ENCODE measurements around the gene VAPB.
"Not testable (repeated sequence)": the region's sequence is repeated elsewhere in the genome, so short reads cannot be mapped to it uniquely, and the experiment has no call there.

Gene VAPB

GRCh38 chr20:58414786-58415185 is 25.8 kb downstream of the VAPB start:
- H3K4me3 ChIP-seq (ENCODE audit: low read depth, low read length); H3K27me3 ChIP-seq (ENCODE audit: control insufficient read depth, insufficient read depth, low read length); H3K9me3 ChIP-seq (ENCODE audit: control insufficient read depth, insufficient read depth, low read length); H3K36me3 ChIP-seq (ENCODE audit: control insufficient read depth, insufficient read depth, low read length); H3K9ac ChIP-seq (ENCODE audit: low read depth, low read length): not testable (repeated sequence)
- H3K4me1 ChIP-seq (ENCODE audit: control insufficient read depth, insufficient read depth, low read length) = peaks cover 23% of the 10 kb centered on the region

GRCh38 chr20:58416057-58416456 is 27.0 kb downstream of the VAPB start:
- no peaks in the 10 kb centered on the region for H3K36me3 ChIP-seq (ENCODE audit: control insufficient read depth, insufficient read depth, low read length)
- H3K9ac ChIP-seq (ENCODE audit: low read depth, low read length) = no peak overlapping the region
- no peaks in the 10 kb centered on the region for H3K9me3 ChIP-seq (ENCODE audit: control insufficient read depth, insufficient read depth, low read length)

GRCh38 chr20:58416835-58417234 is 27.8 kb downstream of the VAPB start:
- H3K9me3 ChIP-seq (ENCODE audit: control insufficient read depth, insufficient read depth, low read length) = no peaks in the 10 kb centered on the region
- H3K27me3 ChIP-seq (ENCODE audit: control insufficient read depth, insufficient read depth, low read length) = no peaks in the 10 kb centered on the region
- H3K4me3 ChIP-seq (ENCODE audit: low read depth, low read length) = no peak overlapping the region
- H3K9ac ChIP-seq (ENCODE audit: low read depth, low read length) = no peak overlapping the region
- no peaks in the 10 kb centered on the region for H3K36me3 ChIP-seq (ENCODE audit: control insufficient read depth, insufficient read depth, low read length)
- peaks cover 21% of the 10 kb centered on the region for H3K4me1 ChIP-seq (ENCODE audit: control insufficient read depth, insufficient read depth, low read length)

More at GRCh38 chr20:58416057-58416456, 27.0 kb downstream of the VAPB start:
- Histone ChIP-seq H3K4me1 (ENCODE audit: control insufficient read depth, insufficient read depth, low read length) (peaks cover 21% of the 10 kb centered on the region), H3K4me3 (ENCODE audit: low read depth, low read length) (no peak overlapping the region), H3K27me3 (ENCODE audit: control insufficient read depth, insufficient read depth, low read length) (no peaks in the 10 kb centered on the region)

- H3K9ac ChIP-seq (ENCODE audit: low read depth, low read length) = no peak overlapping the region
- no peaks in the 10 kb centered on the region for H3K9me3 ChIP-seq (ENCODE audit: control insufficient read depth, insufficient read depth, low read length)
- no peak overlapping the region for H3K4me3 ChIP-seq (ENCODE audit: low read depth, low read length)
- H3K4me1 ChIP-seq (ENCODE audit: control insufficient read depth, insufficient read depth, low read length) = peaks cover 21% of the 10 kb centered on the region
- H3K36me3 ChIP-seq (ENCODE audit: control insufficient read depth, insufficient read depth, low read length) = no peaks in the 10 kb centered on the region
- H3K27me3 ChIP-seq (ENCODE audit: control insufficient read depth, insufficient read depth, low read length) = no peaks in the 10 kb centered on the region
Measured at GRCh38 chr20:58417438-58417837, 28.4 kb downstream of the VAPB start.

DNA sequence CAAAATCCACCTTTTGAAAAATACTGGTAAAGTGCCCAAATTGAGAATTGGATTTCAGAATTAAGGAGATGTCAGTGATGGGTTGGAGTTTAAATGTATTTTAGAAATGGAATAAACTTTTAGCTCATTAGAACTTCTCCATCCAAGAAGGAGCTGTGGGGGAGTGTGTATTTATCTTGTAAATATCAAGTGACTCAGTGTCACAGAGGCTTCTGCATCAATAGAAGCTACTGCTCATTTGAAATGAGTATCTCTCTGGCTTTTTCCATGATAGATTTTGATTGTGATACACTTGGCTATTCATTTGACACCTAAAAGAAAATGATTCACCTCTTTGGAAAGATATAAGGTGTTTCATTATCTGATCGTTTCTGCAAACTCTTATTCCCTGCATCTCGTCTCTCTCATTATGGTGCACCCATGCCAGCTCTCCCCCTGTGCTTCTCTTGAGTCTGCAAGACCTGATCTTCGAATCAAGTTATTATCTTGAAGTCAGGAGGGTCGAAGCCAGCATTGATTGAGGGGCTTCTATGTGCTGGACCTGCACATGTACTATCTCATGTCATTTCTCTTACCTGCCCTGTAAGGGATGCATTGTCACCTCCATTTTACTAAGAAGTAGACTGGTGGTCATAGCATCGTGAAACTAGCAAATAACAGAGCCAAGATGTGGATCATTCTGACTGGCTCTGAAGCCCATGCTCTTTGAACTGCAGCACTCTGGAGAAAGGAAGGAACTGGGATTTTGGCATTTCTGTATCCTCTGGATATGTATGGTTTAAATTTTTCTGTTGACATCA is 30.1 kb downstream of the VAPB start:
- Histone ChIP-seq H3K9ac (ENCODE audit: low read depth, low read length) (no peak overlapping the region), H3K9me3 (ENCODE audit: control insufficient read depth, insufficient read depth, low read length) (no peaks in the 10 kb centered on the region), H3K4me3 (ENCODE audit: low read depth, low read length) (no peak overlapping the region), H3K27me3 (ENCODE audit: control insufficient read depth, insufficient read depth, low read length) (no peaks in the 10 kb centered on the region), H3K36me3 (ENCODE audit: control insufficient read depth, insufficient read depth, low read length) (no peaks in the 10 kb centered on the region), H3K4me1 (ENCODE audit: control insufficient read depth, insufficient read depth, low read length) (peaks cover 30% of the 10 kb centered on the region)

- no peak overlapping the region for H3K4me3 ChIP-seq (ENCODE audit: low read depth, low read length)
- H3K36me3 ChIP-seq (ENCODE audit: control insufficient read depth, insufficient read depth, low read length) = no peaks in the 10 kb centered on the region
- H3K9ac ChIP-seq (ENCODE audit: low read depth, low read length) = no peak overlapping the region
- no peaks in the 10 kb centered on the region for H3K9me3 ChIP-seq (ENCODE audit: control insufficient read depth, insufficient read depth, low read length)
- peaks cover 33% of the 10 kb centered on the region for H3K4me1 ChIP-seq (ENCODE audit: control insufficient read depth, insufficient read depth, low read length)
- H3K27me3 ChIP-seq (ENCODE audit: control insufficient read depth, insufficient read depth, low read length) = no peaks in the 10 kb centered on the region
Measured at GRCh38 chr20:58420798-58421496, 31.9 kb downstream of the VAPB start.

DNA sequence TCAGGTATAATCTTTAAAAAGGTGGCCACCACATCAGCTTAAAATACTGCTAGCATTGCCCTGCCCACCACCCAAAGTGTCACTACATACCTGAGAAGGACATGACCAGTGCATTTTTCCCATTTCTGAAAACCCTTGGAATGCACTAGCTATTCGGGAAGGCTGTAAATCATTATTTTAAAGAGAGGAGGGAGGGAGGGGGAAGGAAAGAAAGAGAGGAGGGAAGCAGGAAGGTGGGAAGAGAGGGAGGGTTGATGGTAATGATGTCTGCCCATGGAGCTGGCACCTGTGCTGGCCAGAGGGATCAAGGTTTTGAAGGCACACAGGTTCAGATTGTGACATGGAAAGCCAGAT is 32.4 kb downstream of the VAPB start:
- no peak overlapping the region for H3K4me3 ChIP-seq (ENCODE audit: low read depth, low read length)
- H3K9ac ChIP-seq (ENCODE audit: low read depth, low read length) = no peak overlapping the region
- no peaks in the 10 kb centered on the region for H3K36me3 ChIP-seq (ENCODE audit: control insufficient read depth, insufficient read depth, low read length)
- no peaks in the 10 kb centered on the region for H3K27me3 ChIP-seq (ENCODE audit: control insufficient read depth, insufficient read depth, low read length)
- no peaks in the 10 kb centered on the region for H3K9me3 ChIP-seq (ENCODE audit: control insufficient read depth, insufficient read depth, low read length)
- H3K4me1 ChIP-seq (ENCODE audit: control insufficient read depth, insufficient read depth, low read length) = peaks cover 28% of the 10 kb centered on the region

DNA sequence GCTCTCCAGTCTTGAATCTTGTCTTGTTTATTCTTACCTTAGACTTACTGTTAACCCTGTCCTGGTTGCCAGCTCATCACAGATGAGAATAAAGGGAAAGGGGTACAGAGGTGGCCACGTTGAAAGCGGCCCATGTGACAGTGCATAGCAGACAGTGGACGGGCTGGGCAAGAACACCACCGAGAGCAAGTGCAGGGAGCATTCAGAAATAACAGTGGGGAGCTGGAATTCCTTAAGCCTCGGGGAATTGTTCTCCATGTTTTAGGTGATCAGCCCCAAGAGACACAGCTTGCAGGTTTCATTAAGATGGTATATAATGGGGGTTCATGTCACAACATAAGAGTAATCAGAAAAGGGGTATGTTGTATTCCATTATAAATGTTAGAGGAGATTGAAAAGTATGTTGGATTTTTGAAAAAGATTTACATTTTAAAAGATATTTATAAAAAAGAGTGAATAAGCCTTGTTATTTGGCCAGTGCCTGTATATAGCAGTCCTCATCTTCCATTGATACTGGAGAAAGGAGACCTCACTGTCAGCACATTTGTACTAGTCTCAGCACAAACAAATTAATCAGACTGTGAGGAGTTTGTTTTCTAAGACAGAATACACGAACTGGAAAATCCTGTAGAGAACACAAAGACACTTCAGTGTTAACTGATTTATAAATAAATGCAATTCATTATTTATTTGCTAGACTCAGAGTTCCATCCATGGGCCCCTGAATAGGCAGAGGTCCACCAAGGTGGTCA is 35.4 kb downstream of the VAPB start:
- H3K4me1 ChIP-seq (ENCODE audit: control insufficient read depth, insufficient read depth, low read length) = peaks cover 12% of the 10 kb centered on the region
- H3K9ac ChIP-seq (ENCODE audit: low read depth, low read length) = no peak overlapping the region
- H3K27me3 ChIP-seq (ENCODE audit: control insufficient read depth, insufficient read depth, low read length) = no peaks in the 10 kb centered on the region
- H3K9me3 ChIP-seq (ENCODE audit: control insufficient read depth, insufficient read depth, low read length) = no peaks in the 10 kb centered on the region
- no peak overlapping the region for H3K4me3 ChIP-seq (ENCODE audit: low read depth, low read length)
- H3K36me3 ChIP-seq (ENCODE audit: control insufficient read depth, insufficient read depth, low read length) = no peaks in the 10 kb centered on the region

DNA sequence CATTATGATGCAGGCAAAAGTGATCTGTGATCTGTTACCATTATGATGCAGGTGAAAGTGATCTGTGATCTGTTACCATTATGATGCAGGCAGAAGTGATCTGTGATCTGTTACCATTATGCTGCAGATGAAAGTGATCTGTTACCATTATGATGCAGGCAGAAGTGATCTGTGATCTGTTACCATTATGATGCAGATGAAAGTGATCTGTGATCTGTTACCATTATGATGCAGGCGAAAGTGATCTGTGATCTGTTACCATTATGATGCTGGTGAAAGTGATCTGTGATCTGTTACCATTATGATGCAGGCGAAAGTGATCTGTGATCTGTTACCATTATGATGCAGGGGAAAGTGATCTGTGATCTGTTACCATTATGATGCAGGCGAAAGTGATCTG is 38.5 kb downstream of the VAPB start:
- H3K36me3 ChIP-seq (ENCODE audit: control insufficient read depth, insufficient read depth, low read length) = not testable (repeated sequence)
- peaks cover 12% of the 10 kb centered on the region for H3K4me1 ChIP-seq (ENCODE audit: control insufficient read depth, insufficient read depth, low read length)

GRCh38 chr20:58428364-58428763 is 39.3 kb downstream of the VAPB start:
- H3K27me3 ChIP-seq (ENCODE audit: control insufficient read depth, insufficient read depth, low read length) = no peaks in the 10 kb centered on the region
- no peaks in the 10 kb centered on the region for H3K9me3 ChIP-seq (ENCODE audit: control insufficient read depth, insufficient read depth, low read length)
- H3K9ac ChIP-seq (ENCODE audit: low read depth, low read length) = no peak overlapping the region
- H3K36me3 ChIP-seq (ENCODE audit: control insufficient read depth, insufficient read depth, low read length) = no peaks in the 10 kb centered on the region
- no peak overlapping the region for H3K4me3 ChIP-seq (ENCODE audit: low read depth, low read length)
- peaks cover 11% of the 10 kb centered on the region for H3K4me1 ChIP-seq (ENCODE audit: control insufficient read depth, insufficient read depth, low read length)

More for the DNA sequence above, 38.5 kb downstream of the VAPB start:
- H3K4me3 ChIP-seq (ENCODE audit: low read depth, low read length); H3K9ac ChIP-seq (ENCODE audit: low read depth, low read length); H3K27me3 ChIP-seq (ENCODE audit: control insufficient read depth, insufficient read depth, low read length); H3K9me3 ChIP-seq (ENCODE audit: control insufficient read depth, insufficient read depth, low read length): not testable (repeated sequence)

GRCh38 chr20:58429303-58429702 is 40.3 kb downstream of the VAPB start:
- no peaks in the 10 kb centered on the region for H3K9me3 ChIP-seq (ENCODE audit: control insufficient read depth, insufficient read depth, low read length)
- no peak overlapping the region for H3K4me3 ChIP-seq (ENCODE audit: low read depth, low read length)
- no peak overlapping the region for H3K9ac ChIP-seq (ENCODE audit: low read depth, low read length)
- peaks cover 10% of the 10 kb centered on the region for H3K4me1 ChIP-seq (ENCODE audit: control insufficient read depth, insufficient read depth, low read length)
- no peaks in the 10 kb centered on the region for H3K27me3 ChIP-seq (ENCODE audit: control insufficient read depth, insufficient read depth, low read length)
- H3K36me3 ChIP-seq (ENCODE audit: control insufficient read depth, insufficient read depth, low read length) = no peaks in the 10 kb centered on the region
